OCI-LY3 (cell line): ENCODE measurements around the gene RBFOX1.

Source experiments
- EZH2phosphoT487 ChIP-seq: fragments of 200-600 bp; shearing (Covaris generic); IDR thresholded peaks from 2 replicates; pipeline ENCODE4 v1.6.1; 2018; ENCODE audit warnings: antibody characterized with exemption, mixed run types, low read depth
- TF ChIP-seq, protein P1 (sequence below): fragments of 200-600, 300-600 bp; sonication (generic); IDR thresholded peaks from 2 replicates; pipeline ENCODE4 v1.5.1; 2014; ENCODE audit warnings: antibody characterized with exemption, low read length, low read depth

- TF ChIP-seq, protein P1, sequence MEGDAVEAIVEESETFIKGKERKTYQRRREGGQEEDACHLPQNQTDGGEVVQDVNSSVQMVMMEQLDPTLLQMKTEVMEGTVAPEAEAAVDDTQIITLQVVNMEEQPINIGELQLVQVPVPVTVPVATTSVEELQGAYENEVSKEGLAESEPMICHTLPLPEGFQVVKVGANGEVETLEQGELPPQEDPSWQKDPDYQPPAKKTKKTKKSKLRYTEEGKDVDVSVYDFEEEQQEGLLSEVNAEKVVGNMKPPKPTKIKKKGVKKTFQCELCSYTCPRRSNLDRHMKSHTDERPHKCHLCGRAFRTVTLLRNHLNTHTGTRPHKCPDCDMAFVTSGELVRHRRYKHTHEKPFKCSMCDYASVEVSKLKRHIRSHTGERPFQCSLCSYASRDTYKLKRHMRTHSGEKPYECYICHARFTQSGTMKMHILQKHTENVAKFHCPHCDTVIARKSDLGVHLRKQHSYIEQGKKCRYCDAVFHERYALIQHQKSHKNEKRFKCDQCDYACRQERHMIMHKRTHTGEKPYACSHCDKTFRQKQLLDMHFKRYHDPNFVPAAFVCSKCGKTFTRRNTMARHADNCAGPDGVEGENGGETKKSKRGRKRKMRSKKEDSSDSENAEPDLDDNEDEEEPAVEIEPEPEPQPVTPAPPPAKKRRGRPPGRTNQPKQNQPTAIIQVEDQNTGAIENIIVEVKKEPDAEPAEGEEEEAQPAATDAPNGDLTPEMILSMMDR = no peak
- no peak for TF ChIP-seq EZH2phosphoT487
Observed at GRCh38 chr16:7382521-7382920, 49.9 kb downstream of the RBFOX1 start.
